RPMI7951 (cell line): ENCODE measurements around the gene KCP. TPM values are rescaled to one million over a fixed set of nuclear protein-coding genes. Genes with fewer than 3 reads are reported as not detected.

Experiments
- DNase-seq: peaks from one replicate; pipeline ENCODE4 v3.0.0-alpha.2; 2012; ENCODE audit warnings: low read depth
- total RNA-seq: library from RNA; depleted of rRNA; stranded (reverse); fragments of >200 nt; shearing (Covaris generic); gene quantifications from 2 replicates; pipeline ENCODE4 v1.2.3, GENCODE V29; 2014

KCP gene
- total RNA-seq, 1 experiment from 2014 or later: not detected

- no peak for DNase-seq
These were observed 23.1 kb downstream of the KCP start for GRCh38 chr7:128887169-128888038.

GRCh38 chr7:128886391-128887168 lies 23.9 kb downstream of the KCP start:
- no peak for DNase-seq

- no peak for DNase-seq
These were observed 24.9 kb downstream of the KCP start for GRCh38 chr7:128885370-128886187.

GRCh38 chr7:128884561-128885369 lies 25.7 kb downstream of the KCP start:
- no peak for DNase-seq

GRCh38 chr7:128883622-128884448 lies 26.7 kb downstream of the KCP start:
- peak; percentile 58 for DNase-seq

GRCh38 chr7:128882134-128882533 lies 28.4 kb downstream of the KCP start:
- DNase-seq: no peak

- no peak for DNase-seq
These were observed 28.9 kb downstream of the KCP start for GRCh38 chr7:128881458-128882125.

- no peak for DNase-seq
These were observed 29.6 kb downstream of the KCP start for GRCh38 chr7:128880791-128881457.

GRCh38 chr7:128879939-128880746 lies 30.4 kb downstream of the KCP start:
- DNase-seq: peak; percentile 63

GRCh38 chr7:128879461-128879938 lies 31.0 kb downstream of the KCP start:
- no peak for DNase-seq

- DNase-seq: no peak
These were observed 32.0 kb downstream of the KCP start for GRCh38 chr7:128878226-128879105.

GRCh38 chr7:128877756-128878120 lies 32.8 kb downstream of the KCP start:
- no peak for DNase-seq

- DNase-seq: no peak
These were observed 33.3 kb downstream of the KCP start for GRCh38 chr7:128876978-128877755.

- no peak for DNase-seq
These were observed 33.9 kb downstream of the KCP start for GRCh38 chr7:128876586-128876977.

GRCh38 chr7:128876127-128876526 lies 34.4 kb downstream of the KCP start:
- DNase-seq: no peak

- DNase-seq: no peak
These were observed 35.0 kb downstream of the KCP start for GRCh38 chr7:128875523-128875948.
